GM12878 (cell line): ENCODE measurements around the gene RCN1.

ENCODE experiments used
- EP300 ChIP-seq, 2 experiments: fragments of 150-350 bp in 1 of 2; IDR thresholded peaks; 2 replicates each; pipeline ENCODE4 v1.6.1; 2011 to 2012; ENCODE audit warnings: low read depth in 2 of 2, low read length in 2 of 2, borderline replicate concordance in 1 of 2, improper control_type of control experiment in 1 of 2, inconsistent platforms in 1 of 2; ENCODE audit not compliant: control insufficient read depth in 1 of 2
- JUNB ChIP-seq: IDR thresholded peaks from 2 replicates; pipeline ENCODE4 v1.6.1; 2016; ENCODE audit warnings: antibody characterized with exemption, mild to moderate bottlenecking
- NR2C2 ChIP-seq: IDR thresholded peaks from 2 replicates; pipeline ENCODE4 v1.6.1; 2011; ENCODE audit warnings: borderline replicate concordance, low read depth; ENCODE audit not compliant: control insufficient read depth, insufficient read length
- POLR2A ChIP-seq: IDR thresholded peaks from 2 replicates; pipeline ENCODE4 v1.6.1; 2011; ENCODE audit warnings: low read depth, mild to moderate bottlenecking, low read length
- POLR2AphosphoS2 ChIP-seq: IDR thresholded peaks from 2 replicates; pipeline ENCODE4 v1.6.1; 2011; ENCODE audit warnings: low read depth, mild to moderate bottlenecking, low read length, improper control_type of control experiment, moderate library complexity
- POLR2AphosphoS5 ChIP-seq: IDR thresholded peaks from 2 replicates; pipeline ENCODE4 v1.6.1; 2011; ENCODE audit warnings: mild to moderate bottlenecking, low read length, inconsistent platforms
- TF ChIP-seq, protein P1 (sequence below), 3 experiments: IDR thresholded peaks in 2 of 3; conservative IDR thresholded peaks in 1 of 3; 2 replicates each; pipeline ENCODE4 v1.5.1; 2011; ENCODE audit warnings: low read depth in 3 of 3, low read length in 3 of 3, mild to moderate bottlenecking in 3 of 3, control low read depth in 2 of 3, moderate library complexity in 2 of 3, inconsistent platforms in 1 of 3, mixed read lengths in 1 of 3; ENCODE audit not compliant: control insufficient read depth in 2 of 3, insufficient read depth in 1 of 3; ENCODE audit errors: extremely low read depth in 1 of 3
- TF ChIP-seq, protein P2 (sequence below): IDR thresholded peaks from 2 replicates; pipeline ENCODE4 v1.6.1; 2012; ENCODE audit warnings: low read length, inconsistent platforms

DNA sequence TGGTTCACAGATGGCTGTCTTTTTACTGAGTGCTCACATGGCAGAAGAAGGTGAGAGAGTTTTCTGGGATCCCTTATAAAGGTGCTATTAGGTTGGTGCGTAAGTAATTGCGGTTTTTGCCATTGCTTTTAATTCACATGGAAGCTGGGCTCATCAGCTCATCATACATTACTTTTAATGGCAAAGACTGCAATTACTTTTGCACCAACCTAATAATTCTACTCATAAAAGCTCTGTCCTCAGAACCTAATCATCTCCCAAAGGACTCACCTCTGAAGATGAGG lies 23.0 kb downstream of the RCN1 start:
- TF ChIP-seq, protein P1, sequence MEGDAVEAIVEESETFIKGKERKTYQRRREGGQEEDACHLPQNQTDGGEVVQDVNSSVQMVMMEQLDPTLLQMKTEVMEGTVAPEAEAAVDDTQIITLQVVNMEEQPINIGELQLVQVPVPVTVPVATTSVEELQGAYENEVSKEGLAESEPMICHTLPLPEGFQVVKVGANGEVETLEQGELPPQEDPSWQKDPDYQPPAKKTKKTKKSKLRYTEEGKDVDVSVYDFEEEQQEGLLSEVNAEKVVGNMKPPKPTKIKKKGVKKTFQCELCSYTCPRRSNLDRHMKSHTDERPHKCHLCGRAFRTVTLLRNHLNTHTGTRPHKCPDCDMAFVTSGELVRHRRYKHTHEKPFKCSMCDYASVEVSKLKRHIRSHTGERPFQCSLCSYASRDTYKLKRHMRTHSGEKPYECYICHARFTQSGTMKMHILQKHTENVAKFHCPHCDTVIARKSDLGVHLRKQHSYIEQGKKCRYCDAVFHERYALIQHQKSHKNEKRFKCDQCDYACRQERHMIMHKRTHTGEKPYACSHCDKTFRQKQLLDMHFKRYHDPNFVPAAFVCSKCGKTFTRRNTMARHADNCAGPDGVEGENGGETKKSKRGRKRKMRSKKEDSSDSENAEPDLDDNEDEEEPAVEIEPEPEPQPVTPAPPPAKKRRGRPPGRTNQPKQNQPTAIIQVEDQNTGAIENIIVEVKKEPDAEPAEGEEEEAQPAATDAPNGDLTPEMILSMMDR (IDR thresholded peaks at IDR 0.05 in 2 of 3, conservative IDR thresholded peaks at IDR 0.05 in 1 of 3; ENCODE audit: control insufficient read depth in 2 of 3, extremely low read depth in 1 of 3, insufficient read depth in 1 of 3, low read depth in 3 of 3, low read length in 3 of 3) = no peak
- TF ChIP-seq EP300 (IDR thresholded peaks at IDR 0.05; ENCODE audit: borderline replicate concordance in 1 of 2, control insufficient read depth in 1 of 2, low read depth in 2 of 2, low read length in 2 of 2) (no peak), POLR2AphosphoS5 (no peak), JUNB (no peak), POLR2AphosphoS2 (no peak), NR2C2 (no peak), POLR2A (no peak)
- TF ChIP-seq, protein P2, sequence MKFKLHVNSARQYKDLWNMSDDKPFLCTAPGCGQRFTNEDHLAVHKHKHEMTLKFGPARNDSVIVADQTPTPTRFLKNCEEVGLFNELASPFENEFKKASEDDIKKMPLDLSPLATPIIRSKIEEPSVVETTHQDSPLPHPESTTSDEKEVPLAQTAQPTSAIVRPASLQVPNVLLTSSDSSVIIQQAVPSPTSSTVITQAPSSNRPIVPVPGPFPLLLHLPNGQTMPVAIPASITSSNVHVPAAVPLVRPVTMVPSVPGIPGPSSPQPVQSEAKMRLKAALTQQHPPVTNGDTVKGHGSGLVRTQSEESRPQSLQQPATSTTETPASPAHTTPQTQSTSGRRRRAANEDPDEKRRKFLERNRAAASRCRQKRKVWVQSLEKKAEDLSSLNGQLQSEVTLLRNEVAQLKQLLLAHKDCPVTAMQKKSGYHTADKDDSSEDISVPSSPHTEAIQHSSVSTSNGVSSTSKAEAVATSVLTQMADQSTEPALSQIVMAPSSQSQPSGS = no peak
